ENCODE measurements around the gene HNRNPLL. TPM values are rescaled to one million over a fixed set of nuclear protein-coding genes. Genes with fewer than 3 reads are reported as not detected.

HNRNPLL gene
- total and polyA plus RNA-seq, 2 of the 8 experiments (the other 6 are each of a cell fraction or from before 2014, with no cell fraction given), result 18.6 to 69.3 TPM

GRCh38 chr2:38617301-38617700 lies 14.6 kb upstream of the HNRNPLL start (continued):
- no peak for TF ChIP-seq CTCF (IDR thresholded peaks at IDR 0.05; ENCODE audit: control extremely low read depth in 1 of 3, insufficient read depth in 1 of 3, low read depth in 1 of 3, low read length in 3 of 3)
- TF ChIP-seq KDM1A (IDR thresholded peaks at IDR 0.05; ENCODE audit: borderline replicate concordance, low read length), result no peak
- no peak for TF ChIP-seq SRF (IDR thresholded peaks at IDR 0.05; ENCODE audit: low read depth, low read length)
- no peak for TF ChIP-seq ASH2L (IDR thresholded peaks at IDR 0.05; ENCODE audit: low read length)
- TF ChIP-seq CREB1 (IDR thresholded peaks at IDR 0.05), result no peak
- no peak for TF ChIP-seq SUZ12 (IDR thresholded peaks at IDR 0.05; ENCODE audit: low read length)
- TF ChIP-seq SP2 (IDR thresholded peaks at IDR 0.05; ENCODE audit: low read length), result no peak
- TF ChIP-seq SIX5 (IDR thresholded peaks at IDR 0.05; ENCODE audit: low read depth, low read length), result no peak
- no peak for TF ChIP-seq HDAC6 (IDR thresholded peaks at IDR 0.05; ENCODE audit: low read depth, low read length)

All from H1 (cell line).